OCI-LY3 (cell line): ENCODE results near the gene NPNT.

ENCODE experiments used
- H2AFZ ChIP-seq: fragments of 200-600, 300-600 bp; shearing (Covaris generic); 2 replicates; pipeline ENCODE4 v1.6.0; 2014; ENCODE audit warnings: antibody characterized with exemption, low read depth, low read length
- H3K27ac ChIP-seq: fragments of 200-600, 300-600 bp; sonication (generic); 2 replicates; pipeline ENCODE4 v1.5.1; 2014; ENCODE audit warnings: mild to moderate bottlenecking, low read length, moderate library complexity, mixed read lengths
- H3K27me3 ChIP-seq: fragments of 200-600, 300-600 bp; sonication (generic); 2 replicates; pipeline ENCODE4 v1.6.1; 2014; ENCODE audit warnings: low read depth, low read length, mixed read lengths
- H3K36me3 ChIP-seq: fragments of 200-600, 300-600 bp; sonication (generic); replicated peaks from 2 replicates; pipeline ENCODE3; 2014; ENCODE audit warnings: low read depth, low read length, mixed read lengths
- H3K4me1 ChIP-seq: fragments of 300-600, 200-600 bp; sonication (generic); 2 replicates; pipeline ENCODE4 v1.6.1; 2014; ENCODE audit warnings: low read length, mixed read lengths
- H3K4me2 ChIP-seq: fragments of 200-600, 300-600 bp; sonication (generic); 2 replicates; pipeline ENCODE4 v1.6.1; 2014; ENCODE audit warnings: low read length, mixed read lengths
- H3K4me3 ChIP-seq: fragments of 300-600, 200-600 bp; sonication (generic); 2 replicates; pipeline ENCODE4 v1.5.1; 2014; ENCODE audit warnings: antibody characterized with exemption, mild to moderate bottlenecking, low read length, moderate library complexity
- H3K79me2 ChIP-seq: fragments of 300-600, 200-600 bp; shearing (Covaris generic); 2 replicates; pipeline ENCODE4 v1.6.1; 2014; ENCODE audit warnings: mild to moderate bottlenecking, low read length, mixed read lengths
- H3K9ac ChIP-seq: fragments of 300-600, 200-600 bp; shearing (Covaris generic); 2 replicates; pipeline ENCODE4 v1.6.0; 2014; ENCODE audit warnings: mild to moderate bottlenecking, low read length, moderate library complexity
- H3K9me3 ChIP-seq: fragments of 200-600, 300-600 bp; shearing (Covaris generic); 2 replicates; pipeline ENCODE4 v1.6.1; 2014; ENCODE audit warnings: low read length, mixed read lengths; ENCODE audit not compliant: insufficient read depth
- H4K20me1 ChIP-seq: fragments of 200-600, 300-600 bp; sonication (generic); 2 replicates; pipeline ENCODE4 v1.6.1; 2016; ENCODE audit warnings: low read length, mixed read lengths; ENCODE audit not compliant: insufficient read depth
- EZH2phosphoT487 ChIP-seq: fragments of 200-600 bp; shearing (Covaris generic); IDR thresholded peaks from 2 replicates; pipeline ENCODE4 v1.6.1; 2018; ENCODE audit warnings: antibody characterized with exemption, mixed run types, low read depth
- TF ChIP-seq, protein P1 (sequence below): fragments of 200-600, 300-600 bp; sonication (generic); IDR thresholded peaks from 2 replicates; pipeline ENCODE4 v1.5.1; 2014; ENCODE audit warnings: antibody characterized with exemption, low read length, low read depth

NPNT gene

DNA sequence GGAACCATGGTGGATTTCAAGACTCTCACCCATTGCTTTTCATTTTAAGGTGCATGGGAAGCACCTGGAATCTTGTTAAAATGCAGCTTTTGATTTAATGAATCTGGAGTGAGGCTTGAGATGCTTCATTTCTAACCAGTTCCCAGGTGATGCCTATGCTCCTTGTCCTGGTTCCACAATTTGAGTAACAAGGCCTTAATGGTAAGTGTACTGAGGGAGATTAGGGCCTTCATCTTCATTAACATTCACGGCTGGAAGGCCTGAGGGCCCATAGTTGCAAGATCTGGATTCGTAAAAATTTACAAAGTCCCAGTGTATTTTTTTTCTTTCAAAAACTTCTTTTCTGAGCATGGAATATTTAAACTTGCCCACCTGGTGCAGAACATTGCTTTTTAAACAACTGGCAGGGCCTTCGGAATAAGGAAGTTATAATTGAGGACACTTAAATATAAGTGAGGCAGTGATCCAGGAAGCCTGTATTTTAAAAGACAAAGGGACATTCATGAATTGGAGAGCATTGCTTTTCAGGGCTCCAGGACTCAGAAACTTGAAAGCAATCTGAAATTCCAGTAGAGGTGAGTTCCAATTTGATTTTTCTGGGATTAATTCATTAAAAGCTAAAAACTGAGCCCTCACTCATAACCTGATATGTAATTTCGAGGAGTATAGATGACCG lies 77.8 kb downstream of the NPNT start:
- Histone ChIP-seq H3K27ac (no peak overlapping the region), H3K36me3 (no peaks in the 10 kb centered on the region), H3K9ac (no peak overlapping the region), H3K4me2 (no peak overlapping the region), H3K79me2 (no peaks in the 10 kb centered on the region), H3K4me3 (no peak overlapping the region), H2AFZ (no peak overlapping the region), H3K27me3 (no peaks in the 10 kb centered on the region), H3K4me1 (no peaks in the 10 kb centered on the region), H3K9me3 (no peaks in the 10 kb centered on the region), H4K20me1 (no peaks in the 10 kb centered on the region)
- no peak for TF ChIP-seq EZH2phosphoT487
- TF ChIP-seq, protein P1, sequence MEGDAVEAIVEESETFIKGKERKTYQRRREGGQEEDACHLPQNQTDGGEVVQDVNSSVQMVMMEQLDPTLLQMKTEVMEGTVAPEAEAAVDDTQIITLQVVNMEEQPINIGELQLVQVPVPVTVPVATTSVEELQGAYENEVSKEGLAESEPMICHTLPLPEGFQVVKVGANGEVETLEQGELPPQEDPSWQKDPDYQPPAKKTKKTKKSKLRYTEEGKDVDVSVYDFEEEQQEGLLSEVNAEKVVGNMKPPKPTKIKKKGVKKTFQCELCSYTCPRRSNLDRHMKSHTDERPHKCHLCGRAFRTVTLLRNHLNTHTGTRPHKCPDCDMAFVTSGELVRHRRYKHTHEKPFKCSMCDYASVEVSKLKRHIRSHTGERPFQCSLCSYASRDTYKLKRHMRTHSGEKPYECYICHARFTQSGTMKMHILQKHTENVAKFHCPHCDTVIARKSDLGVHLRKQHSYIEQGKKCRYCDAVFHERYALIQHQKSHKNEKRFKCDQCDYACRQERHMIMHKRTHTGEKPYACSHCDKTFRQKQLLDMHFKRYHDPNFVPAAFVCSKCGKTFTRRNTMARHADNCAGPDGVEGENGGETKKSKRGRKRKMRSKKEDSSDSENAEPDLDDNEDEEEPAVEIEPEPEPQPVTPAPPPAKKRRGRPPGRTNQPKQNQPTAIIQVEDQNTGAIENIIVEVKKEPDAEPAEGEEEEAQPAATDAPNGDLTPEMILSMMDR: no peak

DNA sequence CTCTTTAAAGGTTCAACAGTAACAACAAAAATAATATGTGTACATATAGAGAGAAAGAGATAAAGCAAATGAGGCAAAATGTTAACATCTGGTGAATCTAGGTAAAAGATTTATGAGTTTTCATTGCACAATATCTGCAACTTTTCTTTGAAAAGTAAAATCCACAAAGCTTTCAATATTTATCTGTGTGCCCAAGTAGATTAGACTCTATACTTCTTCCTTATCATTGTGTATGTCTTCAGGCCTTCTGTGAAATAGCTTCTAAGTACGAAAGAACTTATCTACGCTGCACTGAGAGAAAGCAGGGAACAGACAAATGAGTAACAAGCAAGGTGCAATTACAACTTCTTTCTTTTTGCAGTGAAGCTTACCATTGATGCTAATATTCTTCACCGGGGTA lies 81.6 kb downstream of the NPNT start:
- Histone ChIP-seq H4K20me1 (no peaks in the 10 kb centered on the region), H3K4me1 (no peaks in the 10 kb centered on the region), H3K79me2 (no peaks in the 10 kb centered on the region), H3K9ac (no peak overlapping the region), H3K4me3 (no peak overlapping the region), H3K36me3 (no peaks in the 10 kb centered on the region), H3K27me3 (no peaks in the 10 kb centered on the region), H3K27ac (no peak overlapping the region), H3K4me2 (no peak overlapping the region), H2AFZ (no peak overlapping the region), H3K9me3 (no peaks in the 10 kb centered on the region)
- TF ChIP-seq EZH2phosphoT487: no peak
- TF ChIP-seq, protein P1: no peak

DNA sequence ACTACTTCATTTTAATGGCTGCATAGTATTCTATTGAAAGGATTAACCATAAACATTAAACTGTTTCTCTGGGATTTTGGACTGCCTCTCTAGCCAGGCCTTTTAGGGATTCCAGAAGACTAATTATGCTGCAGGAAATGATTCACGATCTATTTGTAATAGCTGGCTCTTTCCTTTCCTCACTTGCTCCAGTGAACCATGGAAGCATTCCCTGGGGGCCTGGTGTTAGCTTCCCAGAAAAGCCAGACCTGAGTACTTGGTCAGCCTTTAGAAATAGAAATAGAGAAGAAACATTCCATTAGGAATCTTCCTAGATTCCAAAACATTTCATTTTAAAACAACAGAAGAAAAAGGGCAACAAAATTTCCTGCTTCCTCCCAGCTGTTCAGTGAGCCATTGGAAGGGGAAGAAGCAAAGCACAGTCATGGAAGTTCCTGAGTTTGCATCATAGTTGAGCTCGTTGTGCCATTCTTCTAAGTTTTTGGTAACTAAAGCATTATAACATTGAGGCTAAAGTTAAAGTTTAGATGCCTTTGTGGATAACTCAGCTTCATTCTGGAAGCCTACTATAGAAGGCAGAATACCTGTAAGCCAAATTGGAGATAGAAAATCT lies 83.5 kb downstream of the NPNT start:
- TF ChIP-seq, protein P1: no peak
- no peak for TF ChIP-seq EZH2phosphoT487
- Histone ChIP-seq H4K20me1 (no peaks in the 10 kb centered on the region), H3K27ac (no peak overlapping the region), H3K9ac (no peak overlapping the region), H3K4me1 (no peaks in the 10 kb centered on the region), H3K9me3 (no peaks in the 10 kb centered on the region), H2AFZ (no peak overlapping the region), H3K36me3 (no peaks in the 10 kb centered on the region), H3K79me2 (no peaks in the 10 kb centered on the region), H3K27me3 (no peaks in the 10 kb centered on the region), H3K4me2 (no peak overlapping the region), H3K4me3 (no peak overlapping the region)

DNA sequence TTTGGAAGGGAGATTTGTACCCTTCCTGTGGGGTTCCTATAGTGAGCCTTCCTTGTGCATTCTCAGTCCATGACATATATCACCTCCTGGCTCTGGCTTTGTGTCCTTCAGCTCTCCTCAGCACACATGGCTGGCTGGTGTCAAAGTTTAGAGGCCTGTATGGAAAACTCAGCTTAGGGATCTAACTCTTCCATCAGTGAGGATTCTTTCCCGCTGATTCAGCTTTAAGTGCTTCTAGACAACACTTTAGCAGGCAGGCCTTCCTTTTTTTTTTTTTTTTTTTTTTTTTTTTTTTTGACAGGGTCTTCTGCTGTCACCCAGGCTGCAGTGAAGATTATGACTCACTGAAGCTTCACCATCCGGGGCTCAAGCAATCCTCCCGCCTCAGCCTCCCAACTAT lies 84.2 kb downstream of the NPNT start:
- Histone ChIP-seq H3K9me3 (no peaks in the 10 kb centered on the region), H3K9ac (no peak overlapping the region), H3K4me2 (no peak overlapping the region), H2AFZ (no peak overlapping the region), H3K27me3 (no peaks in the 10 kb centered on the region), H3K36me3 (no peaks in the 10 kb centered on the region), H3K79me2 (no peaks in the 10 kb centered on the region), H3K4me1 (no peaks in the 10 kb centered on the region), H4K20me1 (no peaks in the 10 kb centered on the region), H3K27ac (no peak overlapping the region), H3K4me3 (no peak overlapping the region)
- TF ChIP-seq, protein P1: no peak
- no peak for TF ChIP-seq EZH2phosphoT487
